Heart left ventricle (tissue), 16 donors: ENCODE data around the gene MUSK. TPM values are rescaled to one million over a fixed set of nuclear protein-coding genes. Genes with fewer than 3 reads are reported as not detected.

Experiments used
- ATAC-seq, 4 donors: fragments of 200-7000 bp; cut with Tn5 transposase; one replicate each; pipeline ENCODE4 v1.9.1; 2020 to 2022; ENCODE audit warnings: moderate library complexity in 4 of 4, mild to moderate bottlenecking in 3 of 4, moderate number of reproducible peaks in 1 of 4
- DNase-seq, 5 donors: peaks; one replicate each; pipeline ENCODE4 v3.0.0-alpha.2; 2020
- H3K27ac ChIP-seq, 12 donors: fragments of 200-600 bp; sonication (generic) in 4 of 12; one replicate each; pipeline versions ENCODE4 v1.5.0 to v1.8.0; 2016 to 2022; ENCODE audit warnings: mild to moderate bottlenecking in 2 of 12
- H3K27me3 ChIP-seq, 9 donors: fragments of 200-600 bp; sonication (generic) in 2 of 9; one replicate each; pipeline versions ENCODE4 v1.5.1 to v1.8.0; 2016 to 2022; ENCODE audit warnings: mild to moderate bottlenecking in 3 of 9
- H3K36me3 ChIP-seq, 9 donors: fragments of 200-600 bp; sonication (generic) in 2 of 9; one replicate each; pipeline versions ENCODE4 v1.5.0 to v1.8.0; 2018 to 2022; ENCODE audit warnings: mild to moderate bottlenecking in 2 of 9
- H3K4me1 ChIP-seq, 12 donors: fragments of 200-600 bp; sonication (generic) in 4 of 12; one replicate each; pipeline versions ENCODE4 v1.5.0 to v1.8.0; 2016 to 2022; ENCODE audit warnings: mild to moderate bottlenecking in 3 of 12
- H3K4me3 ChIP-seq, 12 donors: fragments of 200-600 bp; sonication (generic) in 4 of 12; one replicate each; pipeline versions ENCODE4 v1.5.0 to v1.8.0; 2017 to 2022; ENCODE audit warnings: mild to moderate bottlenecking in 9 of 12, moderate library complexity in 4 of 12
- H3K9me3 ChIP-seq, 12 donors: fragments of 200-600 bp; sonication (generic) in 4 of 12; one replicate each; pipeline versions ENCODE4 v1.5.0 to v1.8.0; 2016 to 2022; ENCODE audit warnings: mild to moderate bottlenecking in 1 of 12
- POLR2A ChIP-seq, 2 donors: fragments of 450-650 bp; IDR thresholded peaks; one replicate each; pipeline ENCODE4 v1.6.1; 2017; ENCODE audit warnings: antibody characterized with exemption in 2 of 2, mild to moderate bottlenecking in 2 of 2, moderate library complexity in 2 of 2
- WGBS, 4 donors: extraction: QIAGEN DNeasy Blood & Tissue Kit in 2 of 4; methylation state at CpG; one replicate each; pipeline versions ENCODE4 v1.1.5 to v1.1.7; 2013 to 2018; 5-methylcytosine and 5-hydroxymethylcytosine counted together
- intact Hi-C, 10 donors: fragments of 100-400 bp; cut with DNase I; formaldehyde crosslinking; loops; one replicate each; pipeline versions ENCODE4 v1.11.1 to v1.14.2; 2022
- polyA plus RNA-seq, 2 donors: library from polyadenylated mRNA; stranded (reverse); fragments of 200-250 nt; gene quantifications; one replicate each; pipeline ENCODE4 v1.2.3, GENCODE V29; 2013
- total RNA-seq, 9 donors: library from RNA; depleted of rRNA in 2 of 9; stranded (reverse); fragments of >200 nt in 2 of 9; fragmentation: NEBNext Ultra II Directional in 3 of 9; extraction: Animal tissue kit (Norgen Biotek cat#: 25700) in 3 of 9; gene quantifications; one replicate each; pipeline versions ENCODE4 v1.1.0 to v1.2.4, GENCODE V29; 2016 to 2023
- TF ChIP-seq, protein P1 (sequence below), 12 donors: fragments of 200-600 bp; sonication (generic) in 4 of 12; IDR thresholded peaks; one replicate each; pipeline versions ENCODE4 v1.5.0 to v1.8.0; 2018 to 2022; ENCODE audit warnings: antibody characterized with exemption in 12 of 12, mild to moderate bottlenecking in 5 of 12
- donor health status: ischemic (EF 13 %, LVEDD 7.1; RV severe dilation, severe dysfunction).
- donor health status: healthy with polysubstance abuse.
- donor health status: DM: no; HTN: yes; CAD: no.
- donor health status: DM: no; HTN: no; CAD: no.
- donor health status: ischemic (EF 25% LVEDD 6.9; RV normal size, moderate dysfunction).
- donor health status: ischemic (EF 25% LVEDD 5.7; RV mildly dilated, moderate dysfunction).
- donor health status: healthy.
- donor health status: DM: yes; HTN: yes; CAD: no.
- donor health status: ischemic (EF 35%, LVEDD 5.7; RV mildly dilated, moderate dysfunction).
- donor health status: nonischemic (EF 11% LVEDD 7.7; RV severe dilation, severe dysfunction).
- donor health status: DM: yes; HTN: yes; CAD: no.
- donor health status: PGD.
- donor health status: ischemic (EF 29% LVEDD 5.4; RV normal size, mild dysfunction).
- donor health status: nonischemic (EF 23%, LVEDD 6.1; RV moderate dilation, normal function).

Gene MUSK
- total and polyA plus RNA-seq, 11 donors = 0.23 to 6.0 (median 0.77) TPM

DNA sequence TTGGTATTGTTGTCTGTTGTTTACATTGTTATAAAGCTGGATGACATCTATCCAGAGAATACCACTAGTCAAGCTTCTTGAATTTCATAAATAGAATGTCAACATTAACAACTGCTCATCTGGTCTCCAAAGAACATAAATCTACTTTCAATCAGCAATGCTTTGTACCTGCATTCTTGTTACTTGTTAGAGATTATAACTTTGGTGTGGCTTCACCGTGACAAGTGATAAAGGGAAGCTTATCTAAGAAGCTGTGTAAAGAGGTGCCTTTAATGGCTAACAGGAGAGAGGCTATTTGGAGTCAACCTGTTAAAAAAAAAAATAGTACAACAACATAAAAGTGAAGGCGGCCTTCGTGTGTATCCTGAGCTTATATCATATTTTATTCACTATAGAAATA lies 41.8 kb downstream of the MUSK start:
- ATAC-seq (no peak), DNase-seq (no peak)
- no peak overlapping the region for H3K27ac ChIP-seq
- no peaks in the 10 kb centered on the region for H3K9me3 ChIP-seq
- intact Hi-C loops = no loop called here
- WGBS, 4 donors = 53 to 61% (median 54%) methylated on average over 3 of the region's 3 CpGs
- peaks cover 0 to 6% (median 0%) of the 10 kb centered on the region in 9 donors for H3K27me3 ChIP-seq
- H3K4me3 ChIP-seq = no peak overlapping the region
- no peak for TF ChIP-seq POLR2A (IDR thresholded peaks at IDR 0.05)
- TF ChIP-seq, protein P1, sequence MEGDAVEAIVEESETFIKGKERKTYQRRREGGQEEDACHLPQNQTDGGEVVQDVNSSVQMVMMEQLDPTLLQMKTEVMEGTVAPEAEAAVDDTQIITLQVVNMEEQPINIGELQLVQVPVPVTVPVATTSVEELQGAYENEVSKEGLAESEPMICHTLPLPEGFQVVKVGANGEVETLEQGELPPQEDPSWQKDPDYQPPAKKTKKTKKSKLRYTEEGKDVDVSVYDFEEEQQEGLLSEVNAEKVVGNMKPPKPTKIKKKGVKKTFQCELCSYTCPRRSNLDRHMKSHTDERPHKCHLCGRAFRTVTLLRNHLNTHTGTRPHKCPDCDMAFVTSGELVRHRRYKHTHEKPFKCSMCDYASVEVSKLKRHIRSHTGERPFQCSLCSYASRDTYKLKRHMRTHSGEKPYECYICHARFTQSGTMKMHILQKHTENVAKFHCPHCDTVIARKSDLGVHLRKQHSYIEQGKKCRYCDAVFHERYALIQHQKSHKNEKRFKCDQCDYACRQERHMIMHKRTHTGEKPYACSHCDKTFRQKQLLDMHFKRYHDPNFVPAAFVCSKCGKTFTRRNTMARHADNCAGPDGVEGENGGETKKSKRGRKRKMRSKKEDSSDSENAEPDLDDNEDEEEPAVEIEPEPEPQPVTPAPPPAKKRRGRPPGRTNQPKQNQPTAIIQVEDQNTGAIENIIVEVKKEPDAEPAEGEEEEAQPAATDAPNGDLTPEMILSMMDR (IDR thresholded peaks at IDR 0.05) = no peak
- H3K36me3 ChIP-seq = no peaks in the 10 kb centered on the region
- H3K4me1 ChIP-seq = no peaks in the 10 kb centered on the region

DNA sequence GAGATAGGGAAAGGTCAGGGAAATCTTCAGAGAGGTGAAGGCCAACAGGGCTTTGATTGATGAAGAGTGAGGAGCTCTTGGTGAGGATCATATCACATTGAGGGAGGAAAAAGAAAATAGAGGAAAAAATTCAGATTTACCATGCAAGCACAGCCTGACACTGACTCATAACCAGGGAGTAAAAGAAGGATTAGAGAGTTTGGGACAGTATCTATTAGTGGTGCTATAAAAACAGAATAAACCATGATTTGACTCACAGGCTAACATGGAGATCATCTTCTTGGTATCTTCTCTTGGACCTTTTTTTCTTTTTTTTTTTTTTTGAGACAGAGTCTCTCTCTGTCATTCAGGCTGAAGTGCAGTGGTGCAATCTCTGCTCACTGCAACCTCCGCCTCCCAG lies 44.4 kb downstream of the MUSK start:
- intact Hi-C loops = no loop called here
- H3K4me1 ChIP-seq = no peaks in the 10 kb centered on the region
- ATAC-seq (no peak), DNase-seq (no peak)
- no peak overlapping the region for H3K4me3 ChIP-seq
- no peak overlapping the region for H3K27ac ChIP-seq
- no peaks in the 10 kb centered on the region for H3K36me3 ChIP-seq
- TF ChIP-seq POLR2A (IDR thresholded peaks at IDR 0.05) = no peak
- peaks cover 0 to 6% (median 0%) of the 10 kb centered on the region in 9 donors for H3K27me3 ChIP-seq
- peaks cover 0 to 2% (median 0%) of the 10 kb centered on the region in 12 donors for H3K9me3 ChIP-seq
- 91 to 100% (median 98%) methylated on average over 1 of the region's 1 CpG for WGBS, 4 donors

DNA sequence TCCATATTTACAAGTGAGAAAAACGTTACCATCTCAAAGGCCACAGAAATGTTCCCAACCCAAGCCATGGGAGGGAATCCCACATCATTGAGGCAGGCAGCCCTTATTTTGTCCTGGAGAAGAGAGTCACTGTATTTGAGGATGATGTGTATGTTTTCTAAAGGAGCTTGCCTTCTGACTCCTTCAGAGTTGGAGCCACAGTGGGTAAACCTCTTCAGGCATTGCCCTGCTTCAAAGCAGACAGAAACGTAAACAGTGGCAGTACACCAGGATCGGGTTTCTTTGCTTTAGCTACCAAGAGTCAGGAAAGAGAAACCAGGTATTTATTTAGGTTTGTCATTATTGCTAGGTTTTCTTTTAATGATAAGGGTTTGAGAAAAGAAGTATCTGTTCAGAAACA lies 45.7 kb downstream of the MUSK start:
- no peak for TF ChIP-seq POLR2A (IDR thresholded peaks at IDR 0.05)
- TF ChIP-seq, protein P1 (IDR thresholded peaks at IDR 0.05) = no peak
- Histone ChIP-seq H3K27ac (no peak overlapping the region), H3K4me1 (no peaks in the 10 kb centered on the region), H3K27me3 (peaks cover 0 to 6% (median 0%) of the 10 kb centered on the region in 9 donors), H3K9me3 (peaks cover 0 to 6% (median 0%) of the 10 kb centered on the region in 12 donors), H3K36me3 (no peaks in the 10 kb centered on the region), H3K4me3 (no peak overlapping the region)
- ATAC-seq = no peak
- intact Hi-C loops = no loop called here
- whole genome bisulfite sequencing, 4 donors = 50 to 60% (median 54%) methylated on average over 3 of the region's 3 CpGs
- no peak for DNase-seq

DNA sequence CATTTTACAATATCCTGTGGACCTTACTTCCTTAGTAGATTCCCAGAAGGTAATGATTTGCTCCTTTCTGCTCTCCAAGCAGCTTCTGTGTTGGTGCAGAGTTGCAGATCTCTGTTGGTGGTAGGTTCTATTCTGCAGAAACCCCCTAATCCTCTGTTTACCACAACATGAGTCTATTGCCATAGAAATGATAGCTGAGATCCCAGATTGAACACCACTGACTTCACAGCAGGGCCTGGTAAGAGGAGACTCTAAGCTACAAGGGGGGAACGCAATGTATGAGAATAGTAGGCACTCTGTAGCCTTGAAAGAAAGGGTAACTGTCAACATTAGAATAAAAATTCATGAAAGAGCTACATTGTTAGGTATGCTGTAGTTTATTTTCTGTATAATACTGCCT lies 59.5 kb downstream of the MUSK start:
- ATAC-seq = no peak
- no peak for DNase-seq
- no peak overlapping the region for H3K27ac ChIP-seq
- no peaks in the 10 kb centered on the region for H3K27me3 ChIP-seq
- no peaks in the 10 kb centered on the region for H3K36me3 ChIP-seq
- peaks cover 0 to 4% (median 0%) of the 10 kb centered on the region in 12 donors for H3K9me3 ChIP-seq
- H3K4me3 ChIP-seq = no peak overlapping the region
- intact Hi-C loops = no loop called here
- WGBS, 4 donors = 81 to 85% (median 83%) methylated on average over 1 of the region's 1 CpG
- no peak for TF ChIP-seq POLR2A (IDR thresholded peaks at IDR 0.05)
- TF ChIP-seq, protein P1 (IDR thresholded peaks at IDR 0.05) = no peak
- H3K4me1 ChIP-seq = peaks cover 0 to 6% (median 0%) of the 10 kb centered on the region in 12 donors

DNA sequence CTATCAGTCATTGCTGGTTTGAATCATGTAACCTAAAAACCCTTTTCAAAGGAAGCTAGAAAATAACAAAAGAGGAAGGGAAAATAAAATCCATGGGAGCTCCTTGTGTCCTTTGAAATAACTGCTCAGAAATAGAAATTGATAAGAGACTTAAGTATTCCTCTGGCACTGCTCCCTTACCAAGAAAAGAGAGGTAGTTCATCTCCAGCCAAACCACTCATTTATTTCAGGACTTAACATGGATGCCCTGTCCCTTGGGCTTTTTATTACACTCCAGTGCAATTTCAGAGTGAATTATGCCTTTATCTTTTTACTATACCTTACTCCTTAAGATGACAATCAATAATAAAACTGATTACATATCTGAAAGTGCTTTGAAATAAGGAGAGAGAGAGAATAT lies 61.0 kb downstream of the MUSK start:
- Histone ChIP-seq H3K4me3 (no peak overlapping the region), H3K27ac (no peak overlapping the region), H3K36me3 (no peaks in the 10 kb centered on the region), H3K27me3 (no peaks in the 10 kb centered on the region), H3K9me3 (peaks cover 0 to 4% (median 0%) of the 10 kb centered on the region in 12 donors), H3K4me1 (peaks cover 0 to 6% (median 0%) of the 10 kb centered on the region in 12 donors)
- peak in 1 of 4 donors; percentile 51 for ATAC-seq
- intact Hi-C loops = no loop called here
- no peak for DNase-seq
- TF ChIP-seq POLR2A (IDR thresholded peaks at IDR 0.05) = no peak
- TF ChIP-seq, protein P1 (IDR thresholded peaks at IDR 0.05) = no peak
